GM06990 (cell line): ENCODE results near the gene INMT.

ENCODE experiments used
- DNase-seq: peaks from one replicate; pipeline ENCODE4 v3.0.0-alpha.2; 2011; ENCODE audit not compliant: insufficient read length; ENCODE audit errors: extremely low read depth
- H3K27me3 ChIP-seq: replicated peaks from 2 replicates; pipeline ENCODE4 v1.6.0; 2011; ENCODE audit warnings: low read length; ENCODE audit not compliant: control insufficient read depth, insufficient read depth
- H3K36me3 ChIP-seq: 2 replicates; pipeline ENCODE4 v1.5.1; 2011; ENCODE audit warnings: low read length; ENCODE audit not compliant: control insufficient read depth, insufficient read depth
- H3K4me3 ChIP-seq: replicated peaks from 2 replicates; pipeline ENCODE4 v1.5.1; 2011; ENCODE audit warnings: low read depth, mild to moderate bottlenecking, control low read depth, low read length
- TF ChIP-seq, protein P1 (sequence below): IDR thresholded peaks from 2 replicates; pipeline ENCODE4 v1.5.1; 2011; ENCODE audit warnings: low read length, control low read depth, mild to moderate bottlenecking, inconsistent platforms; ENCODE audit not compliant: insufficient read depth, poor library complexity, severe bottlenecking

The INMT gene

DNA sequence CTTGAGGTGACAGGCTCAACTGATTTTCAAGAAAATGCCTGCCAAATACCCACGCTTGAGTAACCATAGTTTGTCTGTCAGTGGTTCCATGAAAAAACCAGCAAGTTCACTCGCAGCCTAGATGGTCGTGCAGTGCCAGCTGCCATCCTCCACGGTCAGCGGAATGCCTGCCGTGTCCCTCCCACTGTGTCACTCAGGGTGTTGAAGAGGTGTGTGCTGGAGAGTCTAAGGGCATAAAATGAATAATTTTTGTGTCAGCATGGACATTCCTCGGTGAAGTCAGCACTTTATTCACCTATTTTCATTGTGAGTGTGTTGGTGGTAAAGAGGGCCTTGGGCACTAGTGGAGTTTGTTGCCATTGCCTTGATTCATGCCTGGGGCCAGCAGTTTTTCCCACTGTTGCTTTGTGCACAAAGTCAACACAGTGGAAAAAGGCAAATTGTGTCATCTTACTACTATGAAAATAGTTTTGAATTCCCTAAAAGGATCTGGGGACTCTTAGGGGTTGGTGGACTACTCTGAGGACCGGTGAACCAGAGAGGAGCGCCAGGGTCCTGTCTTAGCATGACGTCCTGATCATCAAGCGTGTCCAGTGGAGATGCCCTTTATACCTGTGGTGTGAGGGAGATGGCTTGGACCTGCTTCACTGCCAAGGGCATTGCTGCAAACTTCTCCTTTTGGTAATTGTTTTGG lies 36.9 kb downstream of the INMT start:
- Histone ChIP-seq H3K27me3 (no peaks in the 10 kb centered on the region), H3K36me3 (peaks cover 1% of the 10 kb centered on the region; the same call in 1 of the 2 replicates), H3K4me3 (no peak overlapping the region)
- TF ChIP-seq, protein P1, sequence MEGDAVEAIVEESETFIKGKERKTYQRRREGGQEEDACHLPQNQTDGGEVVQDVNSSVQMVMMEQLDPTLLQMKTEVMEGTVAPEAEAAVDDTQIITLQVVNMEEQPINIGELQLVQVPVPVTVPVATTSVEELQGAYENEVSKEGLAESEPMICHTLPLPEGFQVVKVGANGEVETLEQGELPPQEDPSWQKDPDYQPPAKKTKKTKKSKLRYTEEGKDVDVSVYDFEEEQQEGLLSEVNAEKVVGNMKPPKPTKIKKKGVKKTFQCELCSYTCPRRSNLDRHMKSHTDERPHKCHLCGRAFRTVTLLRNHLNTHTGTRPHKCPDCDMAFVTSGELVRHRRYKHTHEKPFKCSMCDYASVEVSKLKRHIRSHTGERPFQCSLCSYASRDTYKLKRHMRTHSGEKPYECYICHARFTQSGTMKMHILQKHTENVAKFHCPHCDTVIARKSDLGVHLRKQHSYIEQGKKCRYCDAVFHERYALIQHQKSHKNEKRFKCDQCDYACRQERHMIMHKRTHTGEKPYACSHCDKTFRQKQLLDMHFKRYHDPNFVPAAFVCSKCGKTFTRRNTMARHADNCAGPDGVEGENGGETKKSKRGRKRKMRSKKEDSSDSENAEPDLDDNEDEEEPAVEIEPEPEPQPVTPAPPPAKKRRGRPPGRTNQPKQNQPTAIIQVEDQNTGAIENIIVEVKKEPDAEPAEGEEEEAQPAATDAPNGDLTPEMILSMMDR = no peak
- no peak for DNase-seq

- DNase-seq = no peak
- no peaks in the 10 kb centered on the region for H3K27me3 ChIP-seq
- no peak overlapping the region for H3K4me3 ChIP-seq
- H3K36me3 ChIP-seq = peaks cover 1% of the 10 kb centered on the region; the same call in 1 of the 2 replicates
- TF ChIP-seq, protein P1 = no peak
Measured at GRCh38 chr7:30789334-30789711, 37.4 kb downstream of the INMT start.

- DNase-seq = no peak
- TF ChIP-seq, protein P1 = no peak
- Histone ChIP-seq H3K27me3 (no peaks in the 10 kb centered on the region), H3K4me3 (no peak overlapping the region), H3K36me3 (peaks cover 1% of the 10 kb centered on the region; the same call in 1 of the 2 replicates)
Measured at GRCh38 chr7:30790356-30790755, 38.4 kb downstream of the INMT start.

- Histone ChIP-seq H3K4me3 (no peak overlapping the region), H3K36me3 (peaks cover under 1% of the 10 kb centered on the region; the same call in 1 of the 2 replicates), H3K27me3 (no peaks in the 10 kb centered on the region)
- TF ChIP-seq, protein P1 = no peak
- DNase-seq = no peak
Measured at GRCh38 chr7:30791114-30791513, 39.2 kb downstream of the INMT start.

GRCh38 chr7:30795161-30795948 lies 43.4 kb downstream of the INMT start:
- Histone ChIP-seq H3K36me3 (no peaks in the 10 kb centered on the region), H3K4me3 (no peak overlapping the region), H3K27me3 (no peaks in the 10 kb centered on the region)
- DNase-seq = no peak
- TF ChIP-seq, protein P1 = no peak
